Mesenchymal stem cell (in vitro differentiated cells and primary cell): Measurements from ENCODE around the gene PXMP4.

Experiments used
- DNase-seq: peaks from one replicate; pipeline ENCODE4 v3.0.0-alpha.2; 2013
- H2AFZ ChIP-seq: one replicate; pipeline ENCODE4 v1.6.1; 2013; ENCODE audit warnings: low read depth, mild to moderate bottlenecking, control low read depth, inconsistent platforms, low read length, moderate library complexity
- H2AK5ac ChIP-seq: 2 replicates; pipeline ENCODE4 v1.6.1; 2013; ENCODE audit warnings: low read length, moderate library complexity, mild to moderate bottlenecking, inconsistent platforms; ENCODE audit not compliant: severe bottlenecking
- H2BK120ac ChIP-seq: one replicate; pipeline ENCODE4 v1.6.1; 2013; ENCODE audit warnings: low read depth, mild to moderate bottlenecking, inconsistent platforms, low read length, moderate library complexity
- H2BK12ac ChIP-seq, 2 experiments: one replicate each; pipeline ENCODE4 v1.6.1; 2013; ENCODE audit warnings: inconsistent platforms in 2 of 2, low read length in 2 of 2, mild to moderate bottlenecking in 2 of 2, moderate library complexity in 2 of 2, control low read depth in 1 of 2
- H2BK15ac ChIP-seq: one replicate; pipeline ENCODE4 v1.6.1; 2013; ENCODE audit warnings: mild to moderate bottlenecking, low read depth, inconsistent platforms; ENCODE audit not compliant: poor library complexity, severe bottlenecking
- H2BK5ac ChIP-seq: 2 replicates; pipeline ENCODE4 v1.6.1; 2013; ENCODE audit warnings: low read depth, mild to moderate bottlenecking, low read length, control low read depth, inconsistent platforms; ENCODE audit not compliant: poor library complexity, severe bottlenecking
- H3K14ac ChIP-seq, 2 experiments: one replicate each; pipeline ENCODE4 v1.6.1; 2013; ENCODE audit warnings: inconsistent platforms in 2 of 2, low read length in 2 of 2, control low read depth in 1 of 2, mild to moderate bottlenecking in 1 of 2, moderate library complexity in 1 of 2
- H3K18ac ChIP-seq, 2 experiments: one replicate each; pipeline ENCODE4 v1.6.1; 2013; ENCODE audit warnings: inconsistent platforms in 2 of 2, low read length in 2 of 2, control low read depth in 1 of 2, low read depth in 1 of 2, mild to moderate bottlenecking in 1 of 2
- H3K23ac ChIP-seq, 2 experiments: one replicate each; pipeline ENCODE4 v1.6.1; 2013; ENCODE audit warnings: inconsistent platforms in 2 of 2, low read length in 2 of 2, mild to moderate bottlenecking in 2 of 2, moderate library complexity in 2 of 2, control low read depth in 1 of 2
- H3K27ac ChIP-seq: 2 replicates; pipeline ENCODE4 v1.5.1; 2013; ENCODE audit warnings: mild to moderate bottlenecking, moderate library complexity, low read length, control low read depth, inconsistent platforms; ENCODE audit not compliant: poor library complexity, severe bottlenecking
- H3K27me3 ChIP-seq, 2 experiments: 2 replicates each; pipeline versions ENCODE4 v1.6.1 to v1.7.0; 2013; ENCODE audit warnings: low read length in 2 of 2, mild to moderate bottlenecking in 2 of 2, moderate library complexity in 2 of 2, control low read depth in 1 of 2, inconsistent platforms in 1 of 2; ENCODE audit not compliant: control insufficient read depth in 1 of 2, insufficient read depth in 1 of 2
- H3K36me3 ChIP-seq, 2 experiments: 2 replicates each; pipeline versions ENCODE4 v1.6.1 to v1.7.0; 2013; ENCODE audit warnings: low read length in 2 of 2, control low read depth in 1 of 2, inconsistent platforms in 1 of 2, low read depth in 1 of 2, mild to moderate bottlenecking in 1 of 2; ENCODE audit not compliant: insufficient read depth in 2 of 2, control insufficient read depth in 1 of 2
- H3K4ac ChIP-seq, 2 experiments: one replicate each; pipeline ENCODE4 v1.6.1; 2013; ENCODE audit warnings: inconsistent platforms in 2 of 2, low read length in 2 of 2, mild to moderate bottlenecking in 2 of 2, moderate library complexity in 2 of 2, control low read depth in 1 of 2, low read depth in 1 of 2
- H3K4me1 ChIP-seq: 2 replicates; pipeline ENCODE4 v1.6.1; 2013; ENCODE audit warnings: low read depth, low read length, control low read depth; ENCODE audit not compliant: control insufficient read depth, insufficient read depth
- H3K4me2 ChIP-seq: 2 replicates; pipeline ENCODE4 v1.6.1; 2013; ENCODE audit warnings: low read length, mild to moderate bottlenecking, inconsistent platforms; ENCODE audit not compliant: poor library complexity, severe bottlenecking
- H3K4me3 ChIP-seq, 2 experiments: 2 replicates each; pipeline versions ENCODE4 v1.5.1 to v1.7.0; 2013; ENCODE audit warnings: low read length in 2 of 2, mild to moderate bottlenecking in 2 of 2, control low read depth in 1 of 2, low read depth in 1 of 2; ENCODE audit not compliant: insufficient read depth in 1 of 2
- H3K79me1 ChIP-seq: replicated peaks from 2 replicates; pipeline ENCODE4 v1.6.1; 2013; ENCODE audit warnings: mild to moderate bottlenecking, control low read depth, low read length, inconsistent platforms; ENCODE audit not compliant: poor library complexity, severe bottlenecking
- H3K9ac ChIP-seq: 2 replicates; pipeline ENCODE4 v1.7.0; 2013; ENCODE audit warnings: mild to moderate bottlenecking, low read length, moderate library complexity
- H3K9me3 ChIP-seq: 2 replicates; pipeline ENCODE4 v1.7.0; 2013; ENCODE audit warnings: mild to moderate bottlenecking, low read length; ENCODE audit not compliant: control insufficient read depth
- H4K8ac ChIP-seq: one replicate; pipeline ENCODE4 v1.6.1; 2013; ENCODE audit warnings: inconsistent platforms, mild to moderate bottlenecking, low read length, moderate library complexity
- H4K91ac ChIP-seq: one replicate; pipeline ENCODE4 v1.6.1; 2013; ENCODE audit warnings: mild to moderate bottlenecking, low read length, inconsistent platforms
- WGBS: methylation state at CpG from one replicate; pipeline ENCODE4 v1.1.7; 2013; ENCODE audit warnings: mixed read lengths; 5-methylcytosine and 5-hydroxymethylcytosine counted together

PXMP4 gene

GRCh38 chr20:33716498-33716897 is 3.6 kb downstream of the PXMP4 start:
- peaks cover 5 to 29% of the 10 kb centered on the region in 2 experiments for H3K36me3 ChIP-seq
- H3K14ac ChIP-seq = no peak overlapping the region
- H3K9ac ChIP-seq = no peak overlapping the region
- H2AK5ac ChIP-seq = no peak overlapping the region
- no peak overlapping the region for H3K4me2 ChIP-seq
- H3K4ac ChIP-seq = no peak overlapping the region
- H3K4me1 ChIP-seq = peaks cover 4% of the 10 kb centered on the region
- no peak overlapping the region for H3K27ac ChIP-seq
- no peak overlapping the region for H4K8ac ChIP-seq
- H4K91ac ChIP-seq = no peak overlapping the region
- no peak overlapping the region for H2BK12ac ChIP-seq
- no peak overlapping the region for H3K4me3 ChIP-seq
- no peak overlapping the region for H3K23ac ChIP-seq
- H3K18ac ChIP-seq = no peak overlapping the region
- H2BK15ac ChIP-seq = no peak overlapping the region
- H3K27me3 ChIP-seq = no peaks in the 10 kb centered on the region
- no peak overlapping the region for H2BK120ac ChIP-seq
- no peak overlapping the region for H2AFZ ChIP-seq
- no peak for DNase-seq
- H3K79me1 ChIP-seq = peaks cover 2% of the 10 kb centered on the region
- H2BK5ac ChIP-seq = no peak overlapping the region
- H3K9me3 ChIP-seq = no peaks in the 10 kb centered on the region
- 80% methylated on average over 2 of the region's 2 CpGs for WGBS

GRCh38 chr20:33713865-33714367 is 6.2 kb downstream of the PXMP4 start:
- Histone ChIP-seq H2AFZ (no peak overlapping the region), H3K4me3 (no peak overlapping the region), H3K4me1 (no peaks in the 10 kb centered on the region), H2BK5ac (no peak overlapping the region), H2BK12ac (no peak overlapping the region), H3K79me1 (peaks cover 2% of the 10 kb centered on the region), H3K27ac (no peak overlapping the region), H3K14ac (peak overlapping the region in 1 of 2 experiments; percentile 48), H3K4ac (no peak overlapping the region), H3K9me3 (no peaks in the 10 kb centered on the region), H3K18ac (peak overlapping the region in 1 of 2 experiments; percentile 48), H3K4me2 (no peak overlapping the region), H3K9ac (no peak overlapping the region), H3K27me3 (no peaks in the 10 kb centered on the region), H4K91ac (no peak overlapping the region), H2BK120ac (no peak overlapping the region), H3K23ac (no peak overlapping the region), H2BK15ac (no peak overlapping the region), H4K8ac (no peak overlapping the region), H3K36me3 (peaks cover 14 to 40% of the 10 kb centered on the region in 2 experiments), H2AK5ac (no peak overlapping the region)
- WGBS = 93% methylated on average over 10 of the region's 10 CpGs
- DNase-seq = no peak

GRCh38 chr20:33711446-33711738 is 8.7 kb downstream of the PXMP4 start:
- Histone ChIP-seq H3K23ac (no peak overlapping the region), H3K18ac (no peak overlapping the region), H2BK5ac (no peak overlapping the region), H3K14ac (no peak overlapping the region), H3K4me2 (no peak overlapping the region), H3K4ac (no peak overlapping the region), H3K4me3 (no peak overlapping the region), H3K4me1 (no peaks in the 10 kb centered on the region), H3K79me1 (peaks cover 2% of the 10 kb centered on the region), H3K9ac (no peak overlapping the region), H2AFZ (no peak overlapping the region), H4K91ac (no peak overlapping the region), H2BK12ac (no peak overlapping the region), H3K9me3 (no peaks in the 10 kb centered on the region), H3K27ac (no peak overlapping the region), H3K36me3 (peaks cover 14 to 48% of the 10 kb centered on the region in 2 experiments), H2BK15ac (no peak overlapping the region), H2AK5ac (no peak overlapping the region), H4K8ac (no peak overlapping the region), H3K27me3 (no peaks in the 10 kb centered on the region), H2BK120ac (no peak overlapping the region)
- DNase-seq = no peak
- WGBS = 76% methylated on average over 1 of the region's 1 CpG

GRCh38 chr20:33710681-33711445 is 9.2 kb downstream of the PXMP4 start:
- 83% methylated on average over 13 of the region's 14 CpGs for WGBS
- H2AFZ ChIP-seq = no peak overlapping the region
- no peaks in the 10 kb centered on the region for H3K79me1 ChIP-seq
- no peak overlapping the region for H3K9ac ChIP-seq
- H3K9me3 ChIP-seq = no peaks in the 10 kb centered on the region
- H3K4ac ChIP-seq = no peak overlapping the region
- no peak overlapping the region for H4K91ac ChIP-seq
- no peak overlapping the region for H2BK12ac ChIP-seq
- H3K27me3 ChIP-seq = no peaks in the 10 kb centered on the region
- H3K14ac ChIP-seq = no peak overlapping the region
- H3K4me1 ChIP-seq = no peaks in the 10 kb centered on the region
- peaks cover 14 to 48% of the 10 kb centered on the region in 2 experiments for H3K36me3 ChIP-seq
- DNase-seq = no peak
- H2BK120ac ChIP-seq = no peak overlapping the region
- H2BK15ac ChIP-seq = no peak overlapping the region
- H3K18ac ChIP-seq = no peak overlapping the region
- H4K8ac ChIP-seq = peak overlapping the region; percentile 7
- no peak overlapping the region for H3K4me3 ChIP-seq
- no peak overlapping the region for H3K4me2 ChIP-seq
- H3K23ac ChIP-seq = no peak overlapping the region
- H2AK5ac ChIP-seq = no peak overlapping the region
- no peak overlapping the region for H3K27ac ChIP-seq
- H2BK5ac ChIP-seq = no peak overlapping the region
